RWPE2 (cell line): ENCODE measurements around the gene RPL28.
A peak's percentile ranks its signal among the peaks of the same experiment; 100 is the strongest.

Source experiments
- ATAC-seq: fragments of 200-7000 bp; cut with Tn5 transposase; 3 replicates; pipeline ENCODE4 v1.9.1; 2021; ENCODE audit warnings: low read depth
- DNase-seq: peaks from one replicate; pipeline ENCODE4 v3.0.0-alpha.2; 2020; ENCODE audit warnings: low spot score
- H3K27ac ChIP-seq: fragments of 450-650 bp; 2 replicates; pipeline ENCODE4 v1.5.1; 2017; ENCODE audit warnings: mild to moderate bottlenecking; ENCODE audit not compliant: poor library complexity, severe bottlenecking
- H3K27me3 ChIP-seq: fragments of 250-450 bp; sonication (Bioruptor Pico); 2 replicates; pipeline ENCODE4 v1.5.1; 2021; ENCODE audit warnings: mild to moderate bottlenecking, moderate library complexity; ENCODE audit not compliant: insufficient read depth, poor library complexity, severe bottlenecking
- H3K36me3 ChIP-seq: fragments of 250-450 bp; sonication (Bioruptor Pico); 2 replicates; pipeline ENCODE4 v1.5.1; 2020; ENCODE audit warnings: low read depth, mild to moderate bottlenecking, moderate library complexity
- H3K4me1 ChIP-seq: fragments of 250-450 bp; sonication (Bioruptor Pico); 2 replicates; pipeline ENCODE4 v1.5.1; 2021; ENCODE audit warnings: mild to moderate bottlenecking, moderate library complexity; ENCODE audit not compliant: insufficient read depth, poor library complexity, severe bottlenecking
- H3K4me3 ChIP-seq: fragments of 250-450 bp; sonication (Bioruptor Pico); 2 replicates; pipeline ENCODE4 v1.5.1; 2021; ENCODE audit warnings: mild to moderate bottlenecking, moderate library complexity; ENCODE audit not compliant: severe bottlenecking
- H3K9me3 ChIP-seq: fragments of 250-450 bp; sonication (Bioruptor Pico); 2 replicates; pipeline ENCODE4 v1.5.1; 2021; ENCODE audit warnings: mild to moderate bottlenecking, moderate library complexity; ENCODE audit not compliant: severe bottlenecking
- CTCF ChIP-seq: fragments of 450-650 bp; IDR thresholded peaks from one replicate; pipeline ENCODE4 v1.5.1; 2017; ENCODE audit warnings: mild to moderate bottlenecking, moderate library complexity; ENCODE audit not compliant: poor library complexity, severe bottlenecking

RPL28 gene

DNA sequence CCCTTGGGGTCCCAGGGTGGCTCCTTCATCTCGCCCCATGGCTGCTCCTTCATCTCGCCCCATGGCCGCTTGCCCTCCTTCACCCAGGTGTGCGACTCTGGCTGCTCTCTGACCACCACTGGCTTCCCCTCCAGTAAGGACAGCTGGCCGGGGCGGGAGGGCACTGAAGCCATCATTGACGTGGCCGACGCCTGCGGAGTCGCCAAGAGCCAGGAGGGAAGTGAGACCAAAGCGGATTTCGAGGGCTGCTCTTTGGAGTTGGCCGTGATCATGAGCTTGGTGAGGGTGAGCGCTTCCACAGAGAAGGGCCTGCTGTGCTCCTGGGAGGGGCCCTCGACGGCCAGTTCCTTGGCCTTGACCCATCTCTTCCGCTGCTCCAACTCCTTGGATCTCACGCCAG is 27.2 kb upstream of the RPL28 start:
- Histone ChIP-seq H3K36me3 (no peaks in the 10 kb centered on the region), H3K4me3 (no peak overlapping the region), H3K9me3 (no peaks in the 10 kb centered on the region), H3K4me1 (no peaks in the 10 kb centered on the region), H3K27ac (no peak overlapping the region), H3K27me3 (no peaks in the 10 kb centered on the region)
- TF ChIP-seq CTCF: no peak
- no peak for DNase-seq
- ATAC-seq: no peak

DNA sequence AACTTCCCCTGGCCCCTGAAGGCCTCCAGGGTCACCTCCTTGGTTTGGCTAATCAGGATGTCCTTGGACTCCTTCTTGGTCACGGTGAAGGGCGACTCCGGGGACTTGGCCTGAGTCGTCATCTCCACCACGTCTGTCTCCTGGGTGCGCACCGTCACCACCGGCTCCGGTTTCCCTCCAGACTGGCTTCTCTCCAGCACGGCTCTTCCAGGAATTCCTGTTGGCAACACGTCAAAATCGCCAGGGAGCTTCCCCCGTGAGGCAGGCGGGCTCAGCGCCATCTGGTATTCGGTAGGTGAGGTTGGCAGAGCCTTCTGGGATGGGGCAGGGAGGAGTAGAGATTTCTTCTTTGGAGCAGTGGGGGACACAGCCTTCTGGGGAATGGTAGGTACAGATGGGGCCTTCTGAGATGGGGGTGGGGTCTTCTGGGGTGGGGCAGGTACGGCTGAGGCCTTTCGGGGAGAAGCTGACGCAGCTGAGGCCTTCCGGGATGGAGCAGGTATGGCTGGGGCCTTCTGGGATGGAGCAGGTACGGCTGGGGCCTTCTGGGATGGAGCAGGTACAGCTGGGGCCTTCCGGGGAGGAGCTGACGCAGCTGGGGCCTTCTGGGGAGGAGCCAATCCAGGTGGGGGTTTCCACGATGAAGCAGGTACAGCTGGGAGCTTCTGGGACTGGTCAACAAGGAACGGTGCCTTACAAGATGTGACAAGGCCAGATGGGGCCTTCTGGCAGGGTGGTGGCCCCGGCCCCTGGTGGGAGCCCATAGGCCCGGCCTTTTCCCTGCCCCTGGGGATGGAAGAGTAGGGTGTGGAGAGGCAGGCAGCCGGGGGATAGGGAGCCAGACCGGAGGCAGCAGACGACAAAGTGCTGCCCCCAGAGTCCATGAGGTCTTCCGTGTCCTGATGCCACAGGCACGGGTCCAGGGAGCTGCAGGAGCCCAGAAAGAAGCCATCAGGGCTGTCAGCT is 26.5 kb upstream of the RPL28 start:
- TF ChIP-seq CTCF: no peak
- no peaks in the 10 kb centered on the region for H3K36me3 ChIP-seq
- no peaks in the 10 kb centered on the region for H3K9me3 ChIP-seq
- no peak overlapping the region for H3K27ac ChIP-seq
- ATAC-seq (no peak), DNase-seq (peak; percentile 58)
- H3K27me3 ChIP-seq: no peaks in the 10 kb centered on the region
- no peak overlapping the region for H3K4me3 ChIP-seq
- H3K4me1 ChIP-seq: no peaks in the 10 kb centered on the region

GRCh38 chr19:55360902-55361301 is 24.8 kb upstream of the RPL28 start:
- no peaks in the 10 kb centered on the region for H3K27me3 ChIP-seq
- no peak overlapping the region for H3K27ac ChIP-seq
- TF ChIP-seq CTCF: no peak
- H3K9me3 ChIP-seq: no peaks in the 10 kb centered on the region
- ATAC-seq: no peak
- DNase-seq: no peak
- no peaks in the 10 kb centered on the region for H3K4me1 ChIP-seq
- H3K4me3 ChIP-seq: no peak overlapping the region
- H3K36me3 ChIP-seq: no peaks in the 10 kb centered on the region

GRCh38 chr19:55362174-55362989 is 23.4 kb upstream of the RPL28 start:
- no peaks in the 10 kb centered on the region for H3K36me3 ChIP-seq
- DNase-seq (no peak), ATAC-seq (no peak)
- H3K4me3 ChIP-seq: no peak overlapping the region
- no peaks in the 10 kb centered on the region for H3K9me3 ChIP-seq
- no peaks in the 10 kb centered on the region for H3K4me1 ChIP-seq
- TF ChIP-seq CTCF: no peak
- H3K27me3 ChIP-seq: no peaks in the 10 kb centered on the region
- no peak overlapping the region for H3K27ac ChIP-seq
